Breast epithelium (tissue), 3 donors: Measurements from ENCODE around the gene KLHL6.

Experiments
- CTCF ChIP-seq, 3 donors: fragments of 450-650 bp; IDR thresholded peaks; one replicate each; pipeline ENCODE4 v1.5.1; 2016 to 2017; ENCODE audit warnings: antibody characterized with exemption in 3 of 3, mild to moderate bottlenecking in 3 of 3, moderate library complexity in 3 of 3
- POLR2A ChIP-seq: fragments of 450-650 bp; IDR thresholded peaks from one replicate; pipeline ENCODE4 v1.6.1; 2016; ENCODE audit warnings: antibody characterized with exemption, mild to moderate bottlenecking, moderate library complexity
- POLR2AphosphoS5 ChIP-seq, 3 donors: sonication (generic); formaldehyde crosslinking; IDR thresholded peaks; one replicate each; pipeline ENCODE4 v1.6.1; 2017; ENCODE audit warnings: antibody characterized with exemption in 3 of 3

GRCh38 chr3:183579967-183580900 lies 24.7 kb upstream of the KLHL6 start:
- TF ChIP-seq CTCF (IDR thresholded peaks at IDR 0.05): no peak
- TF ChIP-seq POLR2A: no peak
- no peak for TF ChIP-seq POLR2AphosphoS5 (IDR thresholded peaks at IDR 0.05)
